Measurements from ENCODE around the gene CTIF.

CTIF gene

GRCh38 chr18:48533340-48534070 is 5.3 kb upstream of the CTIF start:
- DNase-seq: no peak

DNA sequence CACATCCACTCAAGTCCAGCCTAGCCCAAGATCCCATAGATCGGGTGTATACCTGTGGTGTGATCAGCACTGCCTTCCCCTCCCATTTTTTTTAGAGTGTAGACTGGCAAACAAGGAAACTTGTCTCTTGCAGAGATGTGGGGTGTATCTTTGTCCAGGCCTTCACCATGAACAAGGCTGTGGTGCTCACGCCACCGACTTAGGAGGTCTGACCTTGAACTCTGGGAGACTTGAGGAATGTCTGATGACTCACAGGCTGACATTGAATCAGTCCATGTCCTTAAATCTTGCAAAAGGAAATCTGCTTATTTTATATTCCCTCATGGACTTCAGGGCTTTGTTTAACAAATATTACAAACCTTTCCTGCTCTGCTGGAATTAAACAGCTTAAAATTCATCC is 4.5 kb upstream of the CTIF start:
- no peak for DNase-seq

- no peak for DNase-seq
Measured at GRCh38 chr18:48535956-48536355, 2.9 kb upstream of the CTIF start.

- no peak for DNase-seq
Measured at GRCh38 chr18:48536516-48536915, 2.3 kb upstream of the CTIF start.

- peak; percentile 82 for DNase-seq
Measured at GRCh38 chr18:48539406-48540250, 797 bp downstream of the CTIF start.

DNA sequence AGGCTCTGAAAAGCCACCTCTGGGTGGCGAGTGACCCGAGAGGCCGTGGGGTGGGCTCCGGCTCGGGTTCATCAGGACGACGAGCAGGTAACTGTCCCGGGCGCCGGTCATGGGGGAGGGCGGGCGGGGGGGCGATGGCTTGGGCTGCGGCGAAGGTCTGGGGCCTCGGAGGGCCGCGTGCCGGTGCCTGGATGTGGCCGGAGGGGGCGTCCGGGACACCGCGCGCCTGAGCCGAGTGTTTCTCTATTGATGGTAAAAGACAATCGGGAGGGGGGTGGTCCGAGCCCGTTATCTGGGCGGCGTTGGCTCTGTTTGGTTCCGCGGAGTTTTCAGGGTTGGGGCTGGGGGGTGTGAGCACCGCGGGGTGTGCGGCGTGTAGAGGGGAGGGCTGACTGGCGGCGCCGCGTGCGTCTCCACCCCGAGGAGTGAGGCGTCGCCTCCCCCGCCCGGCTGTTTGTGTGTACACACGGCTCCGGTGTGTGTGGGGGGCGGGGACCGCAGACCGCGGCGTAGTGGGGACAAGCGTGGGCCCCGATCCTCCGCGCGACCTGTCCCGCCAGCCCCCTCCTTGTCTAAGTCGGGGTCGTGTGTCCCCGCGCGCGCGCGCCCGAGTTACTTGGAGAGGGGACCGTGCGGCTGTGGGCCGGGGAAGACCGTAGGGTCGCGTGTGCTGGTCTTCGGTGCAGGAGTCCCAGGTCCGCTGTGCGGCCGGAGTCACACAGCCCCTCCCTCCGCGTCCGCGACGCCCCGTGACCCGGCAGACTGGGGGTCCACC is 1.6 kb downstream of the CTIF start:
- peak; percentile 92 for DNase-seq

DNA sequence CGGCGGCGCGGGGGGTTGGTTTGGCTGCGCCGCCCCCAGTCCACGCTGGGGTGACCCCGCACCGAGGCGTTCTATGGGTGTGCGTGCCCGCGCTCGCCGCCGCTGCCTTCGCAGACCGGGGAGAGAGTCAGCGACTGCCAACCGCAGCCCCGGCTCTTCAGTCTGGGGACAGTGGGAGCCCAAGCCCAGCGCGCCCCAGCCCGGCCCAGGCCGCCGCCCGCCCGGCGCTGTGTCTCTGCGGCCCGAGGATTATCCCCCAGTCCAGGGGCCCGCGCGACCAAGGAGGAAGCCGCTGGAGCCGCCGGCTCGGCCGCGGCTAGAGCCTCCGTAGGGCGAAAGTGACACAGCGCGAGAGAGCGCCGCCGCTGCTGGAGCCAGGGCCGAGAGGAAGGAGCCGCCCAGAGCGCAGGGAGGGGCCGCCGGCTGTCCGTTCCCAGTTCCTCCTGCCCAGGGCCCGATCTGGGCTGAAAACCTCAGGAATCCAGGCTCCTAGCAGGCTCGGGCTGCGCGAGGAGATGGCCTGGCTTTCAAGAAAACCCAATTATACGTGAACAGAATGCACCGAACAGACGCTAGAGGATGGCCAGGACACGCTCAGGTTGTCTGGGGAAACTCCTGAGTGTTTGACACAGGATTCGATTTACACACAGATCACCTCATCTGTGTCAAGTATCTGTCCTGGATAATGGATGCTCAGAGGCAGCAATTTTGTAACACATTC is 2.4 kb downstream of the CTIF start:
- peak; percentile 92 for DNase-seq

- no peak for DNase-seq
Measured at GRCh38 chr18:48541747-48542400, 3.0 kb downstream of the CTIF start.

- DNase-seq: no peak
Measured at GRCh38 chr18:48542513-48543181, 3.8 kb downstream of the CTIF start.

GRCh38 chr18:48543228-48543627 is 4.4 kb downstream of the CTIF start:
- DNase-seq: no peak

GRCh38 chr18:48544116-48544515 is 5.3 kb downstream of the CTIF start:
- no peak for DNase-seq

- DNase-seq: no peak
Measured at GRCh38 chr18:48544661-48545415, 6.0 kb downstream of the CTIF start.

DNA sequence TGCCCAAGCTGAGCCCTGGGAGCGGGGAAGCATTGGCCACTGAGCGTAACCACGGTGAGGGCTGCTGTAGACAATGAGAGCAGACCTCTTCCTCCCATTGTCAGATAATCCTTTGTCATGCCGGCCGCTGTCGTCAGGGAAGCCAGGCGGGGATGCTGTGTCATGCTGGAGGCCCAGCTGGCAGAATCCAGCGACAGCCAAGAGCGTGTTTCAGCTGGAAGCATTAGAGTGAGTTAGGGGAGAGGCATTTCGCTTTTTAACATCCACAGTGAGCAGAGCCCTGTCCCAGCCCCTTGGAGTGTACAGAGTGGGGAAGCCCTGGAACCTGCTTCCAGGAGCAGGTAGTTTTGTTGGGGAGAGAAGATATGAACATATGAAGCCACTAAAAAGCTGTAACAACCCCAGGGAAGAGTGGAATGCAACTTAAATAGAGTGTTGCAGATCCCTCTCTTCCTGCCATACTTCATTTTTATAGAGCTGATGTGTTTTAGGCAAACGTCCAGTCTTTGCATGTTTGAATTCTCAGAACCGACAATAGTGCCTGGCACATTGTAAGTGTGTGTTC is 7.0 kb downstream of the CTIF start:
- DNase-seq: peak; percentile 86

DNA sequence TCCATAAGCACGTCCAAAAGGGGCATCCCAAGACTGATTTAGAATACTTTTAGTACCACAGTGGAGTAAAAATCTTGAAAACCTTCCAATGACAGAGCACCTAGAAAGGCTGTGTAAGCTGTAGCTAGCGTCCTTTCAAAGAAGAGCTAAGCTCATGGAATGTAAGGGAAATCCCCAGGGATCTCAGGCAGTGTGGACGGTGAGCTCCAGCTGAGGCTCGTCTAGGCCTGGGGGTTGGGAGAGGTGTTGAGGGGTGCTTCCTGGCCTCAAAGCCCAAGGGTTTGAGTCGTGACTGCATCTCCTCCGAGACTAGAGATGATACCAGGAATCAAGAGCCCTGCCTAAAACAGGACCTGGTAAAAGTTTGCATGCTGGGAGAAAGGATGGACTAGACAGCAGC is 7.6 kb downstream of the CTIF start:
- no peak for DNase-seq

- no peak for DNase-seq
Measured at GRCh38 chr18:48547531-48547981, 8.7 kb downstream of the CTIF start.

DNA sequence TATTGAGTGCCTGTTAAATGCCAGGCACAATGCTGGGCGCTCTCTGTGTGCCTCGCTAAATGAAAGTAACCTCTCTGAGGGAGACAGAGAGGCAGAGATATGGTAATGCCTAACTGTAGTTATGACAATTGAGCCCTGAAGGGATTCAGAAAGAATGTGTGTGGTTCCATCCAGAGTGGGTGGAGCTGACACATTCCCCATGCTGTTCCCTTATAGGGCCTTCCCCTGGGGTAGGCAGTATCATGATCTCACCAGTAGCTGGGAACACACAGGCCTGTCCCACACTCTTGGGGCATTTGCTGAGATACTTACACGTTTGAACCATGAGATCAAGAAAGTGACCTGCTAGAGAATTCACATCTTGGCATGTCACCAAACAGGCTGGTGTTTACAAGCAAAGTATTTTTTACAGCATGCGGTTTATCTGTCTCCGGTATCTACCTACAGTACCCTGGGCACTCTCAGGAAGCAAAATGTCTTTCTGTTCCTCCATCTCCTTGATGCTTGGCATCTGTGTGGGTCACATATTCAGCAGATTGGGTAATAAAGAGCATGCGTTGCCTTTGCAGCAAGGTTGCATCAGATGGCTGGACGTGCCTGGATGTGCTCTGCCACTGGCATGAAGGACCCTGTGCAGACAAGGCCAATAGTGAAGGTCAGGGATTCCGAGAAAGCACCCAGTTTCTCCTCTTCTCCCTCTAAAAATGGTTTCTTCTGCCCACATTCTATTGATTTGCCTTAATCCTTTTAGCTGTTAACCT is 9.4 kb downstream of the CTIF start:
- DNase-seq: no peak

DNA sequence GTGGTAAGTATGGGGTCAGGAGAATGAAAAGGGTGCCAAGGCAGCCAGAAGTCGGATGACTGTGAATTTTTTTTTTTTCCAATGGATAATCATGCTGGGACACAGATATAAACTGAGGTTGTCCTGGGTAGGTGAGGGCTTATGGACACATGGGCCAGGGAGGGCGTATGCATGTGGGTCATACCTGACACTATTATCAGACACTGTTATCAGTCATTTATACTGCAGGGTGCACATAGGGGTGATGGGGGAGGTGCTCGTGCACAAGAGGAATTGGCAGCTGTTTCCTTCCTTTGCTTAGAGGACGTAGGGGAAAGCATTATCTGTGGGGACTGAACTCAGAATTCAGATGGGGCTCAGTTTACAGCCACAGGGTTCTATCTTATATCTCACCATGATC is 10.1 kb downstream of the CTIF start:
- DNase-seq: no peak

- no peak for DNase-seq
Measured at GRCh38 chr18:48550101-48550729, 11.4 kb downstream of the CTIF start.

DNA sequence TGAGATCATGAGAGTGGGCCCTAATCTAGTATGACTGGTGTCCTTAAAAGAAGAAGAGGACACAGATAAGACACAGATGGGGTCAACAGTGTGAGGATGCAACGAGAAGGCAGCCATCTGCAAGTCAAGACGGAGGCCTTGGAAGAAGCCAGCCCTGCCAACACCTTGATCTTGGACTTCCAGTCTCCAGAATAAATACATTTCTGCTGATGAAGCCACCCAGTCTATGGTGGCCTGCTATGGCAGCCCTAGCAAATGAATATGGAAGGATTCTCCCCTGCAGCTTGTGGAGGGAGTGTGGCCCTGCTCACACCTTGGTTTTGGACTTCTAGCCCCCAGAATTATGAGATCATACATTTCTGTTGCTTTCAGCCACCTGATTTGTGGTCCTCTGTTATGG is 12.3 kb downstream of the CTIF start:
- DNase-seq: no peak

Measured in retina (tissue), 1 donor.